NCI-H2196 treated with DMSO at 0.1 percent for 48 hours (cell line): ENCODE measurements around the gene PNPLA1.

ENCODE experiments used
- DNase-seq: peaks from one replicate; lab custom pipeline; 2025; ENCODE audit not compliant: unreplicated experiment; lab: John Stamatoyannopoulos, UW

Gene PNPLA1, protein sequence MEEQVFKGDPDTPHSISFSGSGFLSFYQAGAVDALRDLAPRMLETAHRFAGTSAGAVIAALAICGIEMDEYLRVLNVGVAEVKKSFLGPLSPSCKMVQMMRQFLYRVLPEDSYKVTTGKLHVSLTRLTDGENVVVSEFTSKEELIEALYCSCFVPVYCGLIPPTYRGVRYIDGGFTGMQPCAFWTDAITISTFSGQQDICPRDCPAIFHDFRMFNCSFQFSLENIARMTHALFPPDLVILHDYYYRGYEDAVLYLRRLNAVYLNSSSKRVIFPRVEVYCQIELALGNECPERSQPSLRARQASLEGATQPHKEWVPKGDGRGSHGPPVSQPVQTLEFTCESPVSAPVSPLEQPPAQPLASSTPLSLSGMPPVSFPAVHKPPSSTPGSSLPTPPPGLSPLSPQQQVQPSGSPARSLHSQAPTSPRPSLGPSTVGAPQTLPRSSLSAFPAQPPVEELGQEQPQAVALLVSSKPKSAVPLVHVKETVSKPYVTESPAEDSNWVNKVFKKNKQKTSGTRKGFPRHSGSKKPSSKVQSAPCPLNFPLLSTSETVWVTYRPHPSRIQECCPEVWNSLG

DNA sequence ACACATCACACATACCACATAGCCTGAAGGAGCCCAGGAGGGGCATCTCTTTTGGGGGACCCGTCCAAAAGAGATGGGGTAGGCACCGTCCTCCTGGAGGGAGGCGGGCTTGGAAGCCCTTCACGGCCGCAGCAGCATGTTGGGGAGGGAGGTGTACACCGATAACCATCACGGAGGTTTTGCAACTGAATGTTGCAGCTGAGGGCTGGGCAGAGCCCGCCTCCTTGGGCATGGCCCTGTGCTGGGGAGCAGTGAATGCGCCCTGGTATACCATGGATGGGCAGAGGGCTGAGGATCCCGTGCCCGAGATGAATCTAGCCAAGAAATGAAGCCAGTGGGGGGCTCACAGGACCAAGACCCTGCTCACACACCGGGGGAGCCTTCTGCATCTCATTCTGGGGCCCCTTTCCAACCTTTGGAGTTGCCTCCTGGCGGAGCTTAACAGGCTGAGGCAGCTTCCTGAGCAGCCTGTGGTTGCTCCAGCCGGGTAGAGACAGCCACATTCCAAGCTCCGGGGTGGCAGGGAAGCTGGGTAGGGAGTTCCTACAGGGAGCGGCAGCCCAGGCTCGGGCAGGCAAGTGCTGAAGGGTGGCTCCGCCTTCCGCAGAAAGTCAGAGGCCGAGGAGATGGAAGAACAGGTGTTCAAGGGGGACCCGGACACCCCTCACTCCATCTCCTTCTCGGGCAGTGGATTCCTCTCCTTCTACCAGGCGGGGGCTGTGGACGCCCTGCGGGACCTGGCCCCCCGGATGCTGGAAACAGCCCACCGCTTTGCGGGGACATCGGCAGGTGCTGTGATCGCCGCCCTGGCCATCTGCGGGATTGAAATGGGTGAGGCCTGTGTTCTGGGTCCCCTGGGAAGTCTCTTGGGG, at the start of gene PNPLA1:
TSS of gene PNPLA1 (plus strand) at position 227 of the 872 bp plus-strand sequence. CDS start at position 627, 400 bp downstream.
- no peak for DNase-seq

DNA sequence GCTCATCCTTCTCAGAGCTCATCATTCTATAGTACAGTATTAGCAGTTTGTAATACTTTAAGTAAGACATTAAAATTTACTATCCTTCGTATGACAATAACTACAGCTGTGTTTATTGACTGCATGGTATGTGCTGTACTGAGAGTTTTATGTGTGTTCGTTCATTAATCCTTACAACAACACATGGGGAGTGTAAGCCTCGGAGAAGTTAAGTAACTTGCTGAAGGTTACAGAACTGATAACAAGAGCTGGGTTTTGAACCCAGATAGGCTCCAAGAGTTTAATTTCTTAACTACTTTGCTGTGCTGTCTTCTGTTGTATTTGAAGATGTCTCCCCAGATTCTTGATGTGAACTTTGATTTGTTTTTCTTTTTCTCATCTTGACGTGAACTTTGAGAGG, 49.6 kb upstream of the PNPLA1 start:
- no peak for DNase-seq

DNA sequence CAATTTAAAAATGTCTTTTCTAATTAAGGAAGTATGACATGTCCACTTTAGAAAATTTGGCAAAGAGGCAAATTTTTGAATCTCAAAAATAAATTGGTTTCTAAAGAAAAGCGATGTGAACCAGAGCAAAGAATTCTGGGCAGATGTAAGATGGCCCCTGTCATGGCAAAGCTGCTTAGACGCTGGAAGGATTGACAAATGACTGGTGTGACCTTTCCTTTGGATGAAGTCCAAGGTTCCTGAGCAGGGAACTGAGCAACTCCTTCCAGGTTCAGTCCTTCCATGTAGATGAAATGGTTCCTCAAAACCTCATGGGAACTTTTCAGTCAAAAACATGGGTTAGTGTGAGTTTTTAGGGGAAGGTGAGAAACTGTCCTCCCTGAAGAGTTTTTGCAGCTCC, 48.2 kb upstream of the PNPLA1 start:
- no peak for DNase-seq

DNA sequence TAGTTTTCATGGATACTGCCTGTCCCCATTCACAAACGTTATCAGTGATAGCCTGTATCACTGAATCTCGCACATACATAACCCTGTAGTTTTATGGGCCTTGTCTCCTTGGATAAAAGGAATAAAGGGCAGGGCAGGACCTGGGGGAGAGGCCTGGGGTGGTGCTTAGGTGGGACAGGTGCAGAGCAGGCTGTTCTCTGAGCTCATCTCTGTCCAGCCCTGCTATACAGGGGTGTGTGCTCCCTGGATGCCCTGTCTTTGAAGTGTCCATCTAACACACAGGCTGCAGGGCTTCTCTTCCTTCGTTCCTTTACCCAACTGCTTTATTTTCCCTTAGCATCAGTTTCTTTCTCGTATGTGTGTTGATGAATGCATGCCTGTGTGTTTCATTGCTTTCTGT, 46.9 kb upstream of the PNPLA1 start:
- DNase-seq: no peak

DNA sequence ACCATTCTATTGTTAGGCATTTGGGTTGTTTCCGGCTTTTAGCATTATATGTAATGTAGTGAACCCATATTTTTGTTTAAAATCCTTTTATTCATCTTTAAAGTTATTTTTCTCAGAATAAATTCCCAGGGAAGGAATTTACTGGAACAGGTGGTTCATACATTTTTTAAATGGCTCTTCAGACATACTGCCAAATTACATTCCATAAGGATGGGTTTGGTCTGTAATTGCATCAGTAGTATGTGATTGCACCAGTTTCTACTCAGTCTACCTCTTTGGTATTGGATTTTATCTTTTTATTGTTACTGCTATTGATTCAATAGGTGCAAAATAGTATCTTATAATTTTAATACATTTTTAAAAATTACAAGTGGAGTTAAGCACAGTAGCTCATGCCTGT, 46.2 kb upstream of the PNPLA1 start:
- DNase-seq: no peak

DNA sequence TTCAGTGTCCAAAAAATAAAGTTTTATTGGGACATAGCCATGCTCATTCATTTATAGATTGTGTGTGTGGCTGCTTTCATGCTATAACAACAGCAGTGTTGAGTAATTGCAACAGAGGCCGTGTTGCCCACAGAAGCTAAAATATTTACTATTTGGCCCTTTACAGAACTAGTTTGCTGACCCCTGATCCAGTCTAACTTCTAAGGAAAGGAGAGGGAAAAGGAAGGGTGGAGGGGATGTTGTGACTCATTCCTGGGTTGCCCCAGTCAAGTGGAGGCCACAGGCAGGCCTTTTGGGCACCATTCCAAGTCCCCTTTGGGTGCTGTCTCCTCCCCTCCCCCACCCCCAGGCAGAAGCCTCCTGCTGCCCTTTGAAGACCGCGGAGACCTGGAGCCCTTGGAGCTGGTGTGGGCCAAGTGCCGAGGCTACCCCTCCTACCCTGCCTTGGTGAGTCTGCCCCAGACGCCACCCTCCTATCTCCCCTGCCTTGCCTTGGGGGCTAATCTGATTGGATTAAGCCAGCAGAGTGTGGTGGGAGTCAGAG, 44.9 kb upstream of the PNPLA1 start:
- DNase-seq: no peak

DNA sequence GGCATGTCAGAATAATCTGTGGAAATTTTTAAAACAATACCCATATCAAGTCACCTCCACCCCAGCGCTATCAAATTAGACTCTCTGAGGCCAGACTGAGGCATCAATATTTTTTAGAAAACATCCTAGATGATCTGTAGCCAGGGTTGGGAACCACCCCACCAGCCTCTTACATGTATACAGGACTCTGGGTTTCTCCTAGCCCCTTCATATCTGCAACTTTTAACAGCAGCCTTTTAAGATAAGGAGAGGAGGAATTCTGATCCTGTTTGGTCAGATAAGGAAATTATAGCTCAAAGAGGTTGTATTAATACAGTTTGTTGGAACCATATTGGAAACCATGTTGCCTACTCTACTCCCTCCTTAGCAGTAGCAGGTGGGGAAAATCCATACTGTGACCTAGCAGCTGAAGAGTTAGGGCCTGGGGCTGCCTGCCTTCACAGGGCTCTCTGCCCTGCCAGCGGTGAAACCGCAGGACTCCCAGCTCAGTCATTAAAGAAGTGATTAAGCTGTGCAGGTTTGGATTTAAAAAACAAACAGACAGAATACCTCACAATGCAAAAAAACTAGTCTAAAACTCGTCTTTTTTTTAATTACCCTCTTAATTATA, 43.3 kb upstream of the PNPLA1 start:
- DNase-seq: no peak

DNA sequence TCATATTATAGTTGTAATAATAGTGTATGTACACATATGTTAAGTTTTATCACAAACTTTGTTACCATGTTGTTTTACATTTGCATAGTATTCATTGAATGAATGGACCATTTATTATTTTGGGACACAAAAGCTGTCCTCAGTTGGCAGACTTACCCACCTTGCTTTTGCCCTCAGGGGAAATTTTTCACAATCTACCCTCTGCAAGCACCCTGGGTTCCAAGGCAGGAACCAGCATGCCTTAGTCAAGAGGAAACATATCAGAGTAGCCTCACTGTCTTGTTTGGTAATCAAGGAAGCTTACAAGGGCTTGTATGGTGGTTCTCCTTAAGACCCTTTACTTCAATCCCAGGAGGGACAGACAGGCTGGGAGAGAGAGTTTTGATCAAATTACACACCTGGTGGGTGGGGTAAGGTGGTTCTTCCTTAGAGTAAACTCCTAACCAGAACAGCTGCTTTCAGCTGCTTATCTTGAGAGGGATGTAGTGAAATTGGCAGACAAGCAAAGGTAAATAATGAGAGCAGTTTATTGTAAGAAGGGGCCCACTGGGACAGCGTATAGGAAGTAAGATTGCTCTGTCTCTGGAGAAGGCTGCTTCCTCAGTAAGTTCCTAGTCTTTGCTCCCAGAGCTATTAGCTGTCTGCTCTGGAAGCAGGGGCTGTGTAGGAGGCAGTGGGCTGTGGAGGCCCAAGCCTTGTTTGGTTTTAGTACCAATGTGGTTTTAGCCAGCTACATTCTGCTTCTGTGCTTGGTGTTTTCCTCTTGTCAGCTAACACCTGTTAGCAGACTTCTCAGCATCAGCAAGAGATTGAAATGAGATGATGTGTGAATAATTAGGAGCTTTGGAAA, 42.3 kb upstream of the PNPLA1 start:
- DNase-seq: no peak

DNA sequence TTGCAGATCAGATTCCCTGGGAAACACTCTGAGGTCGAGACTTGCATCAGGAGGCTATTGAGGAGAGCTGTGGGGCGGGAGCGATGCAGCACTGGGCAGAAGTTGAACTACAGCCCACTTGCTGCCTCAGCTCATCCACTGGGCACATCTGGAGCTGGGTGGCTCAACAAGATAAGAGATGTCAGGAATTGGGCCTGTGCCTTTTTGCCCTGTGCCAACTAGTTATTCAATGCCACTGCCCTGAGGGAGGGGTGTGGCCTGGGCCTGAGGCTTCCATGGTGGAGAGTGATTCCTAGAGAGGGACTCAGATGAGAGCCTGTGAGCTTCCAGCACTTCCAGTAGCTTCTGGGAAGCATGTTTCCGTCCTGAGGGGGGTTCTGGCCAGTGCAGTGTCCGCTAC, 40.6 kb upstream of the PNPLA1 start:
- DNase-seq: no peak

DNA sequence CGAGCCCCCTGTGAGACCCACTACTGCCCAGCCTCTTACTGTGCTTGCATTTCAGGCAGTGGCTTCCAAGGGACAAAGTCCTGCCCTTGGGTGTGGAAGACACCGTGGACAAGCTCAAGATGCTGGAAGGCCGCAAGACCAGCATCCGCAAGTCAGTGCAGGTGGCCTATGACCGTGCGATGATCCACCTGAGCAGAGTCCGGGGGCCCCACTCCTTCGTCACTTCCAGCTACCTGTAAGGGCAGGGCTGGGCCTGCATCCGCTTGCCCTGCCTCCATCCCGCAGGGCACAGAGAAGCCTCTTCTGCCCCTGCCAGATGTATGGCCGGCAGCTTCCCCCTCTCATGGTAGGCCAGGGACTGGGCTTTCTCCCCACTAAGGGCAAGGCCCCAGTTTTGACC, 39.5 kb upstream of the PNPLA1 start:
- DNase-seq: no peak

DNA sequence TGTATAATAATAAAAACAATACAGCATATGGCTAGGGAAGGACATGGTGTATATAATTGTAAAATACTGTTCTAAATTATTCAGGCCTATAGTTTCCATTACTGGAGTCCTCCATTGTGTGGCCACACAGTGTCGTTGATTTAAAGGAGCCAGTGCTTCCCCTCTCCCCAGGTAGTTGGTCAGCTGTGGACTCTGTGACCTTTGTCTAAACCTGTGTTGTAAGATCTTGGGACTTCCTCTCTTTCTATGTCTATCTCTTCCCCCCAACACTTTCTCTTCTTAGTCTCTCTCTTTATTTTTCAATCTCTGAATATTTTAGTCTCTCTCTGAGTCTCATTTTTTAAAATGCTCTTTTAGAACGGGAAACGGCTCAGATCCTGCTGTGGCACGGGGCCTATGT, 37.7 kb upstream of the PNPLA1 start:
- no peak for DNase-seq

DNA sequence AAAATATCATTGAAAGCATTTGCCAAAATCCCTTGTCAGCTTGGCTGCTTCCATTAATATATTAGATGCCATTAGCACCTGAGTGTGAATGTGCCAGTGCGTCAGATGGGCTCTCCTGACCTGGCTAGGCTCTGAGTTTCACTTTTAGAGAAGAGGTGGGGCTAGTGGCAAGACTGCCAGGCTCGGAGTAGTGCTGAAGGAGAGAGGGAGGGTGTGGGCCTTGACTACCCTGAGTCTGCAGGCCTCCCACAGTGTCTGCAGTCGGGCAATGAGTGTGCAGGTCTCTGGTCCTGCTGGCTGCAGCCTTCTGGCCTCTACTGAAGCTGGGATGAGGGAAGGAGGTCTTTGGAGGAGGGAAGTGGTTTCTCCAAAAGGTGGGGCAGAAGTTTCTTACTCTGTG, 34.6 kb upstream of the PNPLA1 start:
- DNase-seq: no peak

DNA sequence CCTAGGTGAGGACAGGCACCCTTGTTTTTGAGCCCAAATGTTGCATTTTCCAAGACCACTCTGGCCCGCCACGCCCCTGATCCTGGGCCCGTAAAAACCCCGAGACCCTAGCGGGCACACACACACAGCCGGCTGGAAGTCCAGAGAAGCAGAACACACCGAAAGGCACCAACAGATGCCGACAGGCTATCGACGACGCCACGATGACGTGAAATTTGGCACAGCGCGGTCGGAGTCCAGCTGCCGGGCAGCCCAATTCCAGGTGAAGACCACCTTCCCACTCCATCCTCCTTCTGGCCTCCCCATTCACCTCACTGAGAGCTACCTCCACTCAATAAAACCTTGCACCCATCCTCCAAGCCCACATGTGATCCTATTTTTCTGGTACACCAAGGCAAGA, 34.0 kb upstream of the PNPLA1 start:
- DNase-seq: no peak

DNA sequence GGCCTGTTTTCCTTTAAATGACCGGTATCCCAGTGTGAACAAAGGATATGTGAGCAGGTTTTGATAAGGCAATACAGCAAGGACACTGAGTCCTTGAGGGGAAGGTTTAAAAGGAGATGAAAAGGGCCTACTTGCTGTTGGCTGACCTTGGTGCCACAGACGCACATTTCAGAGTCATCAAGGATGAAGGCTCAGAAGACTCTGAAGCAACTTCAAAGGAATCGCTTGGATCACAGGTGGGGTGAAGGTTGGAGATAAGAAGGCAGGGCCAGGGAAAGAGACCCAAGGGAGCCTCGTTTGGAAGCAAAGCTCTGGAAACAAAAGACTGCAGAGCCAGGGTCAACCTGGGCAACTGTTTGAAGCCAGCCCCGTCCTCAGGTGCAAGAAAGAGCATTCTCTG, 30.1 kb upstream of the PNPLA1 start:
- no peak for DNase-seq

DNA sequence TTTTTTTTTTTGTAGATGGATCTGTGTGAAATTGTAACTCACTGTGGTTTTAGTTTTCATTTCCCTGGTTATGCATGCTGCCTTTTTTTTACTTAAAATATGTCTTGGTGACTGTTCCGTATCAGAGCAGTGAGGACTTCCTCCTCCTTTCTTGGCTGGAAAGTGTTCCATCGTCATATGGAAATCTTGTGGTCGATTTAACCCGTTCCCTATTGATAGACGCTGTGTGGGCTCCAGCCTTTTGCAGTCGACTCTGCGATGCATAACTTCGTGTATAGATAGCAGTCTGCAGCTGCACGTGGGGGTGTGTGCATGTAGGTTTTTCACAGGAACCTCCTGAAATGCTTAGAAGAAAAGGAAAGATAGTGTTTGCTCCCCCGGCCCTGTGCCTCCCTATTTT, 28.1 kb upstream of the PNPLA1 start:
- DNase-seq: no peak

DNA sequence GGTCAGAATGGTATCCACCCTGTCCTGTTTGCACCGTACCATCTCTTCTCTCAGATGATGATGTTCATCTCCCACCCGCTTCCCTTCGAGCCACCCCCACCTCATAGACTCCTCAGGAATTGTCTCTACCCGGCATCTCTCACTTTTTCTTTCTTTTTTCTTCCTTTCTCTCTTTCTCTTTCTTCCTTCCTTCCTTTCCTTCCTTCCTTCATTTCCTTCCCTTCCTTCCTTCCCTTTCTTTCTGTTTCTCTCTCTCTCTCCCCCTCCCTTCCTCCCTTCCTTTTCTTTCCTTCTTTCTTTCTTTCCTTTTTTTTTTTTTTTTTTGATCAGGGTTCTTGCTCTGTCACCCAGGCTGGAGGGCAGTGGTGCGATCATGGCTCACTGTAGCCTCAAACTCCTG, 27.7 kb upstream of the PNPLA1 start:
- DNase-seq: no peak

DNA sequence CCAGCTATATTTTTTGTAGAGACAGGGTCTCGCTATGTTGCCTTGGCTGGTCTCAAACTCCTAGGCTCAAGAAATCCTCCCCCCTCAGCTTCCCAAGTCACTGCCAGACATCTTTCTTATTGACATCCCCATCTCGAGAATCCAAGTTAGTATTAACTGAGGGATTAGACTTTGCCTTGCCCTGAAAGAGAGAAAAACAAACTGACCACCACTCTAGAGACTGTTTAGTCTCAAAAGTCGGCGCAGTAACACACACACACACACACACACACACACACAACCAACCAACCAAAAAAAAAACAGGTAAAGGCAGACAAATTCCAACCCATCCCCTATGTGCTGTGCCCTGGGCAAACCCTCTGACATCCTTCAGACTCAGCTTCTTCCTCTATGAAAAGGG, 27.2 kb upstream of the PNPLA1 start:
- DNase-seq: no peak

DNA sequence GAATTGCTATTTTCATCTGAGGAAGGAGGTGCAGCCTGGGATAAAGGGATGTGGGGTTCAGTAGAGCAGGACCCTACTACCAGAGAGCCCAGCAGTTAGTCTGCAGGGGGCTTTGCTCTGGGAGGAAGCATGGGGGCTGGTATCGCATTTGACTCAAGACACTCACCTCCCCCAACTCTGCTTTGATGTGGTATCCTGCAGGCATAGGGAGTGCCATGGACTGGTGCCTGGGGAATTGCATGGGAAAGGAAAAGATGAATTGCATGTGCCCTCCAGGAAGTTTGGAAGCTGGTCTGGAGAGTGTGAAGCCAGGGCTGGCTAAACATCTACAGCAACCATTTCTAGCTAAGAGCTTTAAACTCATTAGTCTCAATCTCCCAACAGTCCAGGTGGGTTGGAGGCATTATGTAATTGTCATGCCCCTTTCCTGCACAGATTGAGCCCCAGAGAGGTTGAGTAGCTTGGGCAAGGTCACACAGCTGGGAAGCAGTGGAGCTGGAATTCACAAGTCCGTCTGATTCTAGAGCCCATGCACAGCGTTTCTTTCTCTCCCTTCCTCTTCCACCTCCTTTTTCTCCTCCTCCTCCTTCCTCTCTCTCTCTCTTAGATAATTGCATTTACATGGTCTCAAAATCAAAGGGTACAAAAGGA, 26.2 kb upstream of the PNPLA1 start:
- DNase-seq: no peak

DNA sequence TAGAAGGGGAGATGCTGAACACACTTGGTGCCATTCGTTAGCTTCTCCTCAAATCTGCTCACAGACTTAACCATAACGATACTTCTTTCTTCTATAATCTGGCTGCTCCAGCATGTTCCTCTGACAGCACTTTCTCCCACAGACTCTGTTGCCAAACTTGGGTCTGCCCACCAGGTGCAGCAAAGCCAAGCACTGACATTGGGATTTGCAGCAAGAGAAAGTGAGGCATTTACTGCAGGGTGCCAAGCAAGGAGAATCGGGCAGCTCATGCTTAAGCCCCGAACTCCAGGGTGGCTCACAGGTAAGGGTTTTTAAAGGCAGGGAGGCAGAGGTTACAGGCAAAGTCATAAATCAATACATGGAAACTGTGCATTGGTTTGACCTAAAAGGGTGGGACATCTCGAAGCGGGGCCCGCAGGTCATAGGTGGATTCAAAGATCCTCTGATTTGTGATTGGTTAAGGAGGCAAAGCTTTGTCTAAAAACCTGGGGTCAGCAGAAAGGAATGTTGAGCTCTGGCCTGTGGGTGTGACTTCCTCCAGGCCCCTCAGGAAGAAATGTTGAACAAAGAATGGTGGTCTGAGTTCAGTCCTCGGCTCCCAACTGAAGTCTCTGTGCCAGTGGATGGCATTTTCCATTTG, 25.1 kb upstream of the PNPLA1 start:
- no peak for DNase-seq
